IPS-18c (cell line): ENCODE data around the gene SLC8B1.

ENCODE experiments used
- H3K4me3 ChIP-seq: 2 replicates; pipeline ENCODE4 v1.7.0; 2013; ENCODE audit warnings: low read depth, mild to moderate bottlenecking, low read length, moderate library complexity; ENCODE audit not compliant: insufficient read depth
- H3K9me3 ChIP-seq: one replicate; pipeline ENCODE4 v1.6.1; 2013; ENCODE audit warnings: mild to moderate bottlenecking, low read length, moderate library complexity; ENCODE audit not compliant: control insufficient read depth, insufficient read depth

The SLC8B1 gene

DNA sequence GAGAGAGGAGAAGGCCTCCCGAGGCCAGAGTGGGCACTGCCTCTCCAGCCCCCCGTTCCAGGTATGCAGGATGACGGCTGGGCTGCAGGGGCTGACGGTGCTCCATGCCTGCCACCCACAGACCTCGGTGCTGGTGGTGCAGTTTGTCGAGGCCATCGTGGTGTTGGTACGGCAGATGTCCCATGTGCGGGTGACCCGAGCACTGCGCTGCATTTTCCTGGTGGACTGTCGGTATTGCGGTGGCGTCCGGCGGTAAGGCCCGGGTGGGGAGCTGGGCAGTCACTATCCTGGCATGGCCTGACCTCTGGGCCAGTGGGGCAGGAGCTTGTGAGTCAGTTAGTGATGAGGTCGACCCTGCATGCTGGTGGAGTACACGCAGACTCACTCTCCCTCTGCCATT is 66.3 kb downstream of the SLC8B1 start:
- H3K4me3 ChIP-seq, result no peak overlapping the region
- H3K9me3 ChIP-seq, result no peaks in the 10 kb centered on the region

DNA sequence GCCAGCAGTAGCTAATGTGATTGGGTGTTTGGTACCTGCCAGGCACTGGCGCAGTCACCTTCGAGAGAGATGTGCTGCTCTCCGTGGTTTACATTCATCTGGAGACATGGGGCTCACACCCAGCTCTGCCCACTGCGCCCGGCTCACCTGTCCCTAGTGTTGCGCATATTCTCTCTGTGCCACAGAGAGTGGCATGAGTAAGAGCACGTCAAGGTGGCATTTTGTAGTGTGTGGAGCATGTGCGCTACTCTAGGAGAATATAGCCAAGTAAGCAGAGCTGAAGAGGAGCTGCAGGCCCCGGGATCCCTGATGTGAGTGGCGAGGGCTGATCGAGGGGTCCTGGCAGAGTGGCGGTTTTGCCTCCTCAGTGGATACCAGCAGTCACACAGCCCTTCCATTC is 66.8 kb downstream of the SLC8B1 start:
- Histone ChIP-seq H3K4me3 (no peak overlapping the region), H3K9me3 (no peaks in the 10 kb centered on the region)

DNA sequence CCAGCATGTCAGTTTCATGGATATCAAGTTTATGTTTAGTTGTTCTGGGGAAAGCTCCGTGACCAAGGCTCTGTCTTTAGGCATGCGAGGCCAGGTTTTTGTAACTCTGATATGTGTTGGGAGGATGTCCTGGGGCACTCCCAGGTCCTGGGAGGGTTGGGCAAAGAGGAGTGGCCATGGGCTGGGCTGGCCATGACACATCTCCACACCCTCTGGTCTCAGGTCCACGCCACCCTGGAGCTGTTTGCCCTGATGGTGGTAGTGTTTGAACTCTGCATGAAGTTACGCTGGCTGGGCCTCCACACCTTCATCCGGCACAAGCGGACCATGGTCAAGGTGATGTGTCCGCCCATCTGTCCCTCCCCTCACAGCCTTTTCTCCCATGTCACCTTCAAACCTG is 67.3 kb downstream of the SLC8B1 start:
- no peak overlapping the region for H3K4me3 ChIP-seq
- no peaks in the 10 kb centered on the region for H3K9me3 ChIP-seq

DNA sequence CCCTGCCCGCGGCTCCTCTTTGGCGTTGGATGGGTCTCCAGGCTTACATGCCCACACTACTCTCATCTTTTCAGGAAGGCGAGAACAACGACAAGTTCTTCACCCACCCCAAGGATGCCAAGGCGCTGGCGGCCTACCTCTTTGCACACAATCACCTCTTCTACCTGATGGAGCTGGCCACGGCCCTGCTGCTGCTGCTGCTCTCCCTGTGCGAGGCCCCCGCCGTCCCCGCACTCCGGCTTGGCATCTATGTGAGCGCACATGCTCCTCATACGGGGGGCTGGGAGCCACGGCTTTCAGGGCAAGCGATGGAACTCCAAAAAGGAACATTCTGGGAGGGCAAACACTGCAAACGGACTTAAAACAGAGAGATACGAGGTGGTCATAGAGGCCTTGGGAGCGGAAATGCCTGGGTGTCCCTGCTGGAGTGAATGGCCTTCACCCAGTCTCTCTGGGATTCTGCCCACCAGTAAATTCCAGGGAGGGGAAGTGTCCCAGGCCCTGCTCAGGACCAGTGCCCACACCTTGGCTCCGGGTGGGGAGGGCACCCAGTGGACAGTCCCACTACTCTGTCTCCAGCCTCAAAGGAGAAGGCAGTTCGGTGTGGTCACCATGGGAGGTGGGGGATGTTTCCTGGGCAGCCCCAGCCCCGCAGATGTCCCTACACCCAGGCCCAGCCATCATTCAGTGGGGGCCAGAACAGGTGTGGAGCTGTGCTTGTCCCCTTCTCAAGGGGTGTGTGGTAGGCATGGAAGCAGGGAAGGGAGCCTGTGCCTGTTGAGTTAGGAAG is 68.6 kb downstream of the SLC8B1 start:
- Histone ChIP-seq H3K9me3 (no peaks in the 10 kb centered on the region), H3K4me3 (no peak overlapping the region)

DNA sequence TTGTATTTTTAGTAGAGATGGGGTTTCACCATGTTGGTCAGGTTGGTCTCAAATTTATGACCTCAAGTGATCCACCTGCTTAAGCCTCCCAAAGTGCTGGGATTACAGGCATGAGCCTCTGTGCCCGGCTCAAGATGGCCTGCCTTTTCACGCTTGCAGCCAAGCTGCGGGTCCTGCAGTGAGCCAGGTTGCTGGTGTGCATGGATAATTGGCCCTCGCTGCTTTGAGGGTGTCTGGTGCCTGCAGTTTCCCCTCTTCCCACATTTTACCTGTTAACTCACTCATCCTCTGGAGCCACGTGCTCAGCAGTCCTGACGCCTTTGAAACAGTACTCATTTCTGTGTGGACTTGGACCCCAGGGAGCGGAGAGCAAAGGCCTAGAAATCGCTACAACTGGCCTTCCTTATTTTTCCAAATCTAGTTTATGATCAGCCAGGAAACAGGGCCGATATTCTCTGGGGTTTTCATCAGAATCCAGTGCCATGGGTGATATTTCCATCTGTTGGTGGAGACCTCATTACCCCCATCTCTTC is 71.4 kb downstream of the SLC8B1 start:
- H3K4me3 ChIP-seq, result no peak overlapping the region
- H3K9me3 ChIP-seq, result no peaks in the 10 kb centered on the region

DNA sequence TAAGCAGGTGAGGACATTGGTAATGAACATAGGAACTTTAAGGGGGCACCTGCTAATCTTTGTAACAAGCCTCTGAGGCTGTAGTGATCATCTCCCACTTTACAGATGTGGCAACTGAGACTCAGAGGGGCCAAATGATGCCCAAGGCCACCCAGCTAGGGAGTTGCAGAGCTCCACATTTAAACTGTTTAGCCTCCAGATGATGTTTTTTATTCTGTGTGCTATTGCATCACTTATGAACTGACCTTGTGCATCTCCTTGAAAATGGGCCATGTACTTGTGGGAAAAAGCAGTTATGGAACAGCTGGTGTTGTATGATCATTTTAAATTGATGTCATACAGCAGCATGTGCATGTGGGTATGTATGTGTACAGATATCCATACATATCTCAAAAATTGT is 72.2 kb downstream of the SLC8B1 start:
- Histone ChIP-seq H3K4me3 (no peak overlapping the region), H3K9me3 (no peaks in the 10 kb centered on the region)

DNA sequence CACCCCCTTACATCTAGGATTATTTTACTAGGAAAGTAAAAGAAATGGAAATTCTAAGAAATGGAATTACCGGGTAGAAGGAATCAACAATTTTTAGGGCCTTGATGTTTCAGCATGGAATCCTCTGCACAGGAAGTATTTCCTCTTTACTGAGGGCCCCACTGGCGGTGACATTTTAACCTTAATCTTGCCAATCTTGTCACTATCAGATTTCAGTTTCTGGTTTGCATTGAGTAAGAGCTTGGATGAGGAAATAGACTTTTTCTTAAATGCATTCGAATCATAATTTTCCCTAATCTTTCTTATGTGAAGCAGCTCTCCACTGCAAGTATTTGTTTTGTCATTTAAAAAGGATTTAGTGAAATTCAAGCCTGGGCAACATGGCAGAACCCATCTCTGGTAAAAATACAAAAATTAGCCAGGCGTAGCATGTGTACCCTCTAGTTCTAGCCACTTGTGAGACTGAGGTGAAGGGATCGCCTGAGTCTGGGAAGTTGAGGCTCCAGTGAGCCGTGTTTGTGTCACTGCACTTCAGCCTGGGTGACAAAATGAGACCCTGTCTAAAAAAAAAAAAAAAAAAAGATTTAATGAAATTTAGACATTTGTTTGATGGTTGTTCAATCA is 73.0 kb downstream of the SLC8B1 start:
- Histone ChIP-seq H3K9me3 (no peaks in the 10 kb centered on the region), H3K4me3 (no peak overlapping the region)

DNA sequence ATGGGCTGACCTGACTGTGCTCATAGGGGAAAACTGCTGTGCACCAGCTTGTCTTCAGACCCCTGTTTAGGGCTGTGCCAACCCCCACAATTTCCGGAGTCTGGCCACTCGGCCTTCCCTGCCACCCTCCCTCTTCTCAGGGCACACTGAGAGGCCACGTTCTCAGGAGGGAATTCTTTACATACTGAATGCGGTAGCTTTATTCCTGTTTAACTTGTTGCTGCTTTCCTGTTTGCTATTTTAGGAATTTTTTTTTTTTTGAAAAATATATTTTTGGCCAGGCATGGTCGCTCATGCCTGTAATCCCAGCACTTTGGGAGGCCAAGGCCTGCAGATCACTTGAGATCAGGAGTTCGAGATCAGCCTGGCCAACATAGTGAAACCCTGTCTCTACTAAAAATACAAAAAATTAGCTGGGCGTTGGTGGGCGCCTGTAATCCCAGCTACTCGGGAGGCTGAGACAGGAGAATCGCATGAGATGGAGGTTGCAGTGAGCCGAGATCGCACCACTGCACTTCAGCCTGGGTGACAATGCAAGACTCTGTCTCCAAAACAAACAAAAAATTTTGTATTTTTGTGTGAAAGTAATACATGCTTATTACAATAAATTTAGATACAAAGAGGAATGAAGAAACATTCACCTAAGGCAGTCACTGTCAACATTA is 74.1 kb downstream of the SLC8B1 start:
- no peak overlapping the region for H3K4me3 ChIP-seq
- no peaks in the 10 kb centered on the region for H3K9me3 ChIP-seq

DNA sequence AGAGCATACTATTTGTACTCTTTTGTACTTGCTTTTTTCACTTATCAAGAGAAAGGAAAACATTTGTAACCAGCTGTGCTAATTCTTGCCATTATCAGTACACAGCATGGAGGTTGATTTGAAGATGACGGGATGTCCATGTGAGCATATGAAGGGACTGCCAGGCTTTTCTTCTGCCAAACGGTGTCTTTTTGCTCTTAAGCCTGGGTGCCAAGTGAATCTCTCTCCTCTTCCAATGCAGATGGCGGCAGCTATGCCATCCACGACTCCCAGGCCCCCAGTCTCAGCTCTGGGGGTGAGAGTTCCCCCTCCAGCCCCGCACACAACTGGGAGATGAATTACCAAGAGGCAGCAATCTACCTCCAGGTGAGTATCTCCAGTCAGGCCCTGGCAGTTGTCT is 74.8 kb downstream of the SLC8B1 start:
- Histone ChIP-seq H3K4me3 (no peak overlapping the region), H3K9me3 (no peaks in the 10 kb centered on the region)

DNA sequence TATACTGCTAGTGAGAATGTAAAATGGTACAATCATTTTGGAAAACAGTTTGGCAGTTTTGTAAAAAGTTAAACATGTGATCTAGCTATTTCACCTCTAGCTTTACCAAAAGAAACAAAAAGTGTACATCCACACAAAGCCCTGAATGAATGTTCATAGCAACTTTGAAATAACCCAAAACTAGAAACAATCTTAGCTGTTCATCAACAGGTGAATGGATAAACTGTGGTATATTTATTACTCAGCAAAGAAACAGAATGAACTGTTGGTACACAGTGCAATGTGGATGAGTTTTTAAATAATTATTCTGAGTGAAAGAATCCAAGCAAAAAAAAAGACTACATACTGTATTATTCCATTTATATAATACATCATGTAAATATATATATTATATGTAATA is 77.3 kb downstream of the SLC8B1 start:
- Histone ChIP-seq H3K9me3 (no peaks in the 10 kb centered on the region), H3K4me3 (no peak overlapping the region)

DNA sequence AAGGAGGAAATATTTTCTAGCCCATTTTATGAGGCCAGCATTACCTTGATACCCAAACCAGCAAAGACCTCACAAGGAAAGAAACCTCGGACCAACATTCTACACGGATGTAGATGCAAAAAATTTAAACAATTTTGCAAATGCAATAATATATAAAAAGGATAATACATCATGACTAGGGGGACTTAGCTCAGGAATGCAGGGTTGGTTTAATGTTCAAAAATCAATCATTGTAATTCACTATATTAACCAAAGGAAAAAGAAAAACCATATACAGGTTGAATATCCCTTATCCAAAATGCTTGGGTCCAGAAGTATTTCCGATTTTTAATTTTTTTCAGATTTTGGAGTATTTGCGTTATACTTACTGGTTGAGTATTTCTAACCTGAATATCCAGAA is 80.6 kb downstream of the SLC8B1 start:
- Histone ChIP-seq H3K9me3 (no peaks in the 10 kb centered on the region), H3K4me3 (no peak overlapping the region)

DNA sequence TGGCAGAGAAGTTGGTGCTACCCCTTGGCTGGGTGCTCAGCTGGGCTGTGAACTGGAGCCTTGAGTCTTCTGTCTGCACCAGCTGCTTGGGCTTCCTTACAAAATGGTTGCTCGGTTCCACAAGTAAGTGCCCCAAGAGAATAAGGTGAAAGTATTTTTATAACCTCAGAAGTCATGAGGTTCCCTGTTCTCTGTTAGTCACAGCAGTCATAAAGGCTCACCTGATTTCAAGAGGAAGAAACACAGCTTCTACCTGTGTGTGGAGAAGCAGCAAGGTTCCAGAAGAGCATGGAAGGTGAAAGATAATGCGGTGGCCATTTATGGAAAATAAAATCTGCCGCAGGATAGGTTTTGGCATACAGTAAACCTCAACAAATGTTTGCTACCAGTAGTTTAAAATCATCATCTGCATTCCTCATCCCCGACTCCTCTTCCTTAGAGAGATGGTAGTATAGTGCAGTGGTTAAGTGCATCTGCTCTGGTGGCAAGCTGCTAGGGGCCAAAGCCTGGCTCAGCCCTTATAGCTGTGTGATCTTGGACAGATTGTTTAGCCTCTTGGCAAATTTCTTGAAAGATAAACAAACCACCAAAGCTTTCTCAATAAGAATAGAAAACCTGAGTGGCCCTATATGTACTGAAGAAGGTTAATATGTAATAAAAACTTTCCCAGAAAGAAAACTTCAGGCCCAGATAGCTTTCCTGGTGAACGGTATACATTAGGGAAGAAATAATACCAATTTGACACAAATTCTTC is 81.2 kb downstream of the SLC8B1 start:
- Histone ChIP-seq H3K4me3 (no peak overlapping the region), H3K9me3 (no peaks in the 10 kb centered on the region)

DNA sequence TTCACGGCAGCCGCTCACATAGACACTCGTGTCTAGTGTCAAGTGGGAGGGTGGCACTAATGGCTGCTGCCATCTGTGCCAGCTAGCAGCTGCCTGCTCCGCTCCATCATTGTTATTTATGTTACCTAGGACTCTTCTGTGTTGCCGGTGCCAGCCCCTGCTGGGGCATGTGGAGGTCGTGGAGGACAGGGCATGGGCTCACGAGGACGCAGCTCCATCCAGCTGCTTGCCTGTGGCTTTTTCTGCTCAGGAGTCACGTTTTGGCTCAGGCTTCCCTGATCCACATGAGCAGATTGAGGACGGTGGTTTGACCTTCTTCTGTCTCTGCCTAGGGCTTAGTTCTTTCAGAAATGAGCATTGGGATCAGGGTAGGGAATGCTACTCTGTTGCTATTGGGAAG is 82.4 kb downstream of the SLC8B1 start:
- H3K4me3 ChIP-seq, result no peak overlapping the region
- H3K9me3 ChIP-seq, result no peaks in the 10 kb centered on the region

DNA sequence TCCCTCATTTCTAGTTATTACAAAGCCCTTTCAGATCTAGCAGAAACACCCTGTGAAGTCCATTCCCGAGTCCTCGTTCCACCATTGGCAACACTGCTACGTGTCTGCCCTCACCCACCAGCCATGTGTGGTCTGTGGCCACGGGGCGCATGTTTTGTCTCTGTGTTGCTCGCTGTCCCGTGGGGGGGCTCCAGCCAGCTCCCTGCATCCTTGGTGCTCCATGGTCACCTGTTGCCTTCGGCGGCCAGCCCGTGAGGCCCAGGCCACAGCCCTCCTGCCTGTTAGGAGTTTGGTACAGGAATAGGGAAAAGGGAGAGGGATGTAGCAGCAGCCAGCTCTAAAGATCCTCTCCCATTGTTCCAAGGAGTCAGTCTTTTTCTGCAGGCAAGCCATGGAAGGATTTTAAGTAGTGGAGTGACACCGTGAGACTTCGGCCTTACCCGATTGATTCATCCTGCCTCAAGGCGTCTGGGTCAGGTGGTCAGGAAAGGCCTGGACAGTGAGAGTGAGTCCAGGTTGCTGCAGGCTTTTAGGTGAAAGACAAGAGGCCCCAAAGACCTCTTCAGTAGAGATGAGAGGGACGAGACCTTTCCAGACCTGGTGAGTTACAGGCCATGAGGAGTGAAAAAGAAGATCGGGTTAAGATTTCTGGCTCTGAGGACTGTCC is 83.4 kb downstream of the SLC8B1 start:
- Histone ChIP-seq H3K9me3 (no peaks in the 10 kb centered on the region), H3K4me3 (no peak overlapping the region)

DNA sequence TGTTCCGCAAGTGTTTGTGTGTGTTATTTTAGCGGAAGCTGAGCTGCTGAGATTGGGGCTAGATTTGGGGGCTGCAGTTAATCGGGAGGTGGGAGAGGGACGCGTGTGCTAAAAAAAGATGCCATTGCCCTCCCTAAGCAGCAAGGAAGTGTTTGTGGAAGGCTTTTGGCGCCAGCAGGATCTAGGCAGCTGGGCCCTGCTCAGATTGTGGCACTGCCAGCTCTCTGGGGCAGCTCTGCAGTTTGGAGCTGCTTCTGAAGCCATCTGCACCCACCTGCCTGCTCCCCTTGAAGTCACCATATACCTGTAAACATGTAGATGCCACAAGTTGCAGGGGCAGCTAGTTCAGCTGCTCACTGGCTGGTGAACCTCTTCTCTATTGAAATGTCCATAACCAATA is 84.9 kb downstream of the SLC8B1 start:
- Histone ChIP-seq H3K9me3 (peaks cover 2% of the 10 kb centered on the region), H3K4me3 (no peak overlapping the region)

DNA sequence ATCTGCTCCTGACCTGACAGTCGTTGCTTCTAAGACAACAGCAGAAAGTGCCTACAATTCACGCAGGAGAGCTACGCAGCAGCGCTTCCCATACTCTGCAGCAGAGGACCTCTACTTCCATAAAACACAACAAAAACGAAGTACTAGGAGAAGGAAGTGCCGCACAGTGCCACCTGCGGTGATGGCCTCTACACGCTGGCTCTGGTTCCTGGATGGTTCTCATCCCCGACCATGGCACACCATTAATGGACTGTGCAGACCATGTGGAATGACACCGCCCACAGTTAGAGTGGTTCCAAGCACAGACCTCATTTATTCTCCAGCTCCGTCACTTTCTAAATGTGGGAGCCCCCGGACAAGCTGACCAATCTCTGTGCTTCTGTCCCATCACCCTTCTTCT is 85.4 kb downstream of the SLC8B1 start:
- peaks cover 2% of the 10 kb centered on the region for H3K9me3 ChIP-seq
- H3K4me3 ChIP-seq, result no peak overlapping the region

DNA sequence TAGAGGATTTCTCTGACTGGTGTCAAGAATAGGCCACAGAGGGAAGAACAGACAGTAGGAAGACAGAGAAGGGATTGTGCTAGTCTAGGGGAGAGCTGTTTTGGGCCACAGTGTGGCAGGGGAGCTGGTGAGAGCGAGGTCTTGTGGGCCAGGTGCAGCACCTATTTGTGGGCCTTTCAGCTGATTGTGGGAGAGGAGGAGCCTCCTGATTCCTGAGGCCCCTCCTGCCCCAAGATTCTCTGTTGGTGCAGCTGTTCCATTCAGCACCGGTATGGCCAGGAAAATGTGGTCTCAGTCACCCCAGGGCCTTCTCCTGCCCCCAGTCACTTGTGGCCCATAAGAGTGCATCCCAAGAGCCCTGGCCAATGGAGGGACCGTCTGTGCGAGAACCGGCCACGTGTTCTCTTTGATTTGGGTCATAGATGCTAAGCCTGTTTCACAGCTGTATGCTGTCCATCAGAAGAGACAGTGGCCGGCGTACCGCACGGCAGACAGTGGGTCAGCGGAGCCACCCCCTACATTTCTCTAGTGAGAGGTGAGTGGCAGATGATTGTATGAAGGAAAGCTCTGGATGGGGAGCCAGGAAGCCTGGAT is 86.0 kb downstream of the SLC8B1 start:
- H3K4me3 ChIP-seq, result no peak overlapping the region
- peaks cover 2% of the 10 kb centered on the region for H3K9me3 ChIP-seq
